Hematopoietic multipotent progenitor cell (in vitro differentiated cells): ENCODE data around the gene ARHGAP20. TPM values are rescaled to one million over a fixed set of nuclear protein-coding genes. Genes with fewer than 3 reads are reported as not detected.

Experiments used
- DNase-seq, 3 donors: peaks; one replicate each; pipeline ENCODE4 v3.0.0-alpha.2; 2011 to 2015; ENCODE audit warnings: low read depth in 2 of 3, low spot score in 2 of 3
- total RNA-seq: library from RNA; depleted of rRNA; stranded (reverse); fragments of >200 nt; gene quantifications from one replicate; pipeline ENCODE4 v1.2.3, GENCODE V29; 2012

The ARHGAP20 gene
- total RNA-seq, 1 donor, result 0.27 TPM

DNA sequence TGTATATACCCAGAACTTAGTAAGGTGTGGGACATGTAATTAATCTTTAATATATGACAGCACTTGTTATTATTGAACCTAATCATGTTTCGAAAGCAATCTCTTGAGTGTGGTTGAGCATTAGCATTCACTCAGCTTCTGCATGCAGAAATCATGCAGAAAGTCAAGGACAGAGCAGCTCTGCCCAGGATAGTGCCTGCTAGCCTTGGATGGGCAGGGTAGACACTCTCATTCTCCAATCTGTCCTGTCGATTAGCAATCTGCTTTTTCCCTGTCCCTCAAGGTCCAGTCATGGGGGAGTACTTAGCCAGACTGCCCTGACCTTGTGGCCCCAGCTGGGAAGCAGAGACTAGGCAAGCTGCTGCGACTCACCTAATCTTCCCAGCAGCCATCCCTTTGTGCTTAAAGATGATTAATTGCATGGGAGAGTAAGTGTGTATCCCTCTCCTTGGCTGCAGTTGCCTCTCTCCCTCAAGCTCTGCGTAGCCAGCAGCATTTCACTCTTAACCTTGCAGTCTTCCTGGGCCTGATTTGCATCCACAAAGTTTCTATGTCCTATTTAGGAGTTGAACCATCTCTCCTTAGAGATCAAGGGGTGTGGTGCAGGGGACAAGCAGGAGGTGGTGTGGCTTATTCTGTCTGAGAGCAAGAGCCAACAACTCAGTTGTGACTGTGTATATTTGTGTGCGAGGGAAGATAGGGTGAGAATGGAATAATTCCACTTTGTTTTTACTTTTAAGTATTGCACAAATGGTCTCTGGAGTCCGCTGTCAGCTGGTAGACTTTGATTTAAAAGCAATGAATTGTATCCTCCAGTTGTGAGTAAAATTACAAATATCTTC, 181.1 kb downstream of the ARHGAP20 start:
- DNase-seq, result no peak

DNA sequence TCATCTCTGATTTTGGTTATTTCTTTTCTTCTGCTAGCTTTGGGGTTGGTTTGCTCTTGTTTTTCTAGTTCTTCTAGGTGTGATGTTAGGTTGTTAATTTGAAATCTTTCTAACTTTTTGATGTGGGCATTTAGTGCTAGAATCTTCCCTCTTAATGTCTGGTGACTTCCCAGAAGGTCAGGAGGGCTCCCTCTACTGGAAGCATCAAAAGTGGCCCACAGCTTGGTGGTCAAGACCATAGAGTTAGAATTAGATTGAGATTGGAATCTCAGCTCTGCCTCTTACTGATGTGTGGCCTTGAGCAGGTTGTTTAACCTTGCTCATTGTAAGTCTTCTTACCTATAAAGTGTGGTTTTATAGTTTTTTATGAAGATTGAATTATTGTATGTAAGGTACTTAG, 183.2 kb downstream of the ARHGAP20 start:
- DNase-seq, result no peak

DNA sequence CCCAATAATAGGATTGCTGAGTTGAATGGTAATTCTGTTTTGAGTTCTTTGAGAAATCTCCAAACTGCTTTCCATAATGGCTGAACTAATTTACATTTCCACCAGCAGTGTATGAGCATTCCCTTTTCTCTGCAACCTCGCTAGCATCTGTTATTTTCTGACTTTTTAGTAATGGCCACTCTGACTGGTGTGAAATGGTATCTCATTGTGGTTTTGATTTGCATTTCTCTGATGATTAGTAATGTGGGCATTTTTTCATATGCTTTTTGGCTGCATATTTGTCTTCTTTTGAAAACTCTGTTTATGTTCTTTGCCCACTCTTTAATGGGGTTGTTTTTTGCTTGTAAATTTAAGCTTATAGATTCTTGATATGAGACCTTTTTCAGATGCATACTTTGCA, 185.1 kb downstream of the ARHGAP20 start:
- DNase-seq, result no peak
